ENCODE measurements around the gene CDY2B. TPM values are rescaled to one million over a fixed set of nuclear protein-coding genes. Genes with fewer than 3 reads are reported as not detected.

CDY2B gene, protein sequence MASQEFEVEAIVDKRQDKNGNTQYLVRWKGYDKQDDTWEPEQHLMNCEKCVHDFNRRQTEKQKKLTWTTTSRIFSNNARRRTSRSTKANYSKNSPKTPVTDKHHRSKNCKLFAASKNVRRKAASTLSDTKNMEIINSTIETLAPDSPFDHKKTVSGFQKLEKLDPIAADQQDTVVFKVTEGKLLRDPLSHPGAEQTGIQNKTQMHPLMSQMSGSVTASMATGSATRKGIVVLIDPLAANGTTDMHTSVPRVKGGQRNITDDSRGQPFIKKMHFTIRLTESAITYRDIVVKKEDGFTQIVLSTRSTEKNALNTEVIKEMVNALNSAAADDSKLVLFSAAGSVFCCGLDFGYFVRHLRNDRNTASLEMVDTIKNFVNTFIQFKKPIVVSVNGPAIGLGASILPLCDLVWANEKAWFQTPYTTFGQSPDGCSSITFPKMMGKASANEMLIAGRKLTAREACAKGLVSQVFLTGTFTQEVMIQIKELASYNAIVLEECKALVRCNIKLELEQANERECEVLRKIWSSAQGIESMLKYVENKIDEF
- not detected in 5 replicates for total RNA-seq (2022; extraction: Qiagen RNA extraction)

DNA sequence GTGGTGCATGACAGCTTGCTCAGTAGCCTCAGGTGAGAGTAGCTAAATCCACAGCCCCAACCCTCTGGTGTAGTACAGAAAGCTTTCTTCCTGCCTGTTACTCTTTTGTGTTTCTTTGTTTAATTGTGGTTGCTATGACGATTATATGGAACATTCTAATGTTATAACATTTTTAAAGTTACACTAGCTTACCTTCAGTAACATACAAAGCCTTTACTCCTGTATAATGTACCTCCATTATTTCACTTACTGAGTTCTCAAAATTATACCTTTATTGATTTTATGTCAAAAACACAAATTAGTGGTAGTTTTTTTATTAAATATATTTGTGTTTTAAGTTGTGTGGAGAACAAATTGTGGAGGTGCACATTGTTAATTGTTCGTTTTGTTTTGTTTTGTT lies at the start of gene CDY2B:
CDY2B (minus strand) TSS at position 101 of the 400 bp plus-strand sequence. CDS start 328 bp downstream, outside the sequence.

Other genes starting within 250 kb of the CDY2B start
- not detected in 5 replicates for gene CDY2A, start 145.6 kb upstream of the CDY2B start, total RNA-seq (2022; extraction: Qiagen RNA extraction)